Kidney (tissue), 14 donors: ENCODE measurements around the gene CABLES2. TPM values are rescaled to one million over a fixed set of nuclear protein-coding genes. Genes with fewer than 3 reads are reported as not detected.

Source experiments
- DNase-seq, 5 donors: peaks; one replicate each; pipeline ENCODE4 v3.0.0-alpha.2; 2013 to 2020
- FAIRE-seq: peaks from 2 replicates; lab custom pipeline; 2012; peaks lifted over from hg19 to GRCh38; lab: Jason Lieb, UNC
- H3K27ac ChIP-seq, 2 donors: one replicate each; pipeline ENCODE4 v1.7.0; 2013; ENCODE audit warnings: low read depth in 2 of 2, low read length in 2 of 2, inconsistent platforms in 1 of 2
- H3K27me3 ChIP-seq: one replicate; pipeline ENCODE4 v1.7.1; 2013; ENCODE audit warnings: low read length, inconsistent platforms; ENCODE audit not compliant: control insufficient read depth, insufficient read depth
- H3K36me3 ChIP-seq, 3 donors: one replicate each; pipeline versions ENCODE4 v1.7.0 to v1.7.1; 2013; ENCODE audit warnings: low read length in 3 of 3, control low read depth in 1 of 3, inconsistent platforms in 1 of 3; ENCODE audit not compliant: insufficient read depth in 3 of 3, control insufficient read depth in 2 of 3
- H3K4me1 ChIP-seq, 3 donors: one replicate each; pipeline versions ENCODE4 v1.7.0 to v1.7.1; 2013; ENCODE audit warnings: low read length in 3 of 3, inconsistent platforms in 1 of 3, low read depth in 1 of 3; ENCODE audit not compliant: control insufficient read depth in 2 of 3, insufficient read depth in 2 of 3
- H3K4me3 ChIP-seq, 3 donors: one replicate each; pipeline versions ENCODE4 v1.7.0 to v1.8.1; 2013; ENCODE audit warnings: low read length in 3 of 3, control low read depth in 1 of 3, inconsistent platforms in 1 of 3
- H3K9ac ChIP-seq, 3 donors: one replicate each; pipeline versions ENCODE4 v1.7.0 to v1.7.1; 2013; ENCODE audit warnings: low read length in 3 of 3, control low read depth in 1 of 3, inconsistent platforms in 1 of 3
- H3K9me3 ChIP-seq, 3 donors: one replicate each; pipeline versions ENCODE4 v1.7.0 to v1.7.1; 2013; ENCODE audit warnings: low read length in 3 of 3, control low read depth in 1 of 3, inconsistent platforms in 1 of 3; ENCODE audit not compliant: control insufficient read depth in 2 of 3, insufficient read depth in 1 of 3
- intact Hi-C: fragments of 100-400 bp; cut with DNase I; formaldehyde crosslinking; loops from one replicate; pipeline ENCODE4 v1.11.1; 2022
- polyA plus RNA-seq: library from polyadenylated mRNA; stranded (reverse); fragments of 350-450 nt; fragmentation: Illumina TruSeq; extraction: RNeasy Lipid Tissue Mini Kit (QIAGEN cat#74804); gene quantifications from one replicate; pipeline ENCODE4 v1.2.3, GENCODE V29; 2014; ENCODE audit warnings: low read depth, low replicate concordance; ENCODE audit not compliant: insufficient read depth
- total RNA-seq: library from RNA; stranded (reverse); fragmentation: NEBNext Ultra II Directional; extraction: Animal tissue kit (Norgen Biotek cat#: 25700); gene quantifications from one replicate; pipeline ENCODE4 v1.2.1, GENCODE V29; 2021
- TF ChIP-seq, protein P1 (sequence below): IDR thresholded peaks from 3 replicates; pipeline ENCODE4 v1.5.1; 2012; ENCODE audit warnings: mild to moderate bottlenecking, moderate library complexity, borderline replicate concordance; ENCODE audit not compliant: insufficient read depth; ENCODE audit errors: extremely low read depth
- donor health status: control.
- donor health status: control.
- donor health status: control.
- donor health status: control.
- donor health status: control.
- donor health status: DM: yes; HTN: yes; CAD: no.
- donor health status: Normal renal cell carcinoma (clear cell type).

Gene CABLES2
- total and polyA plus RNA-seq, 2 donors from 2014 or later = 2.0 to 4.5 TPM

GRCh38 chr20:62439218-62439617 is 32.1 kb upstream of the CABLES2 start:
- Histone ChIP-seq H3K27me3 (no peaks in the 10 kb centered on the region), H3K36me3 (no peaks in the 10 kb centered on the region), H3K9me3 (no peaks in the 10 kb centered on the region), H3K4me1 (peaks cover 0 to 4% (median 0%) of the 10 kb centered on the region in 3 donors), H3K9ac (no peak overlapping the region), H3K4me3 (no peak overlapping the region), H3K27ac (no peak overlapping the region)
- TF ChIP-seq, protein P1, sequence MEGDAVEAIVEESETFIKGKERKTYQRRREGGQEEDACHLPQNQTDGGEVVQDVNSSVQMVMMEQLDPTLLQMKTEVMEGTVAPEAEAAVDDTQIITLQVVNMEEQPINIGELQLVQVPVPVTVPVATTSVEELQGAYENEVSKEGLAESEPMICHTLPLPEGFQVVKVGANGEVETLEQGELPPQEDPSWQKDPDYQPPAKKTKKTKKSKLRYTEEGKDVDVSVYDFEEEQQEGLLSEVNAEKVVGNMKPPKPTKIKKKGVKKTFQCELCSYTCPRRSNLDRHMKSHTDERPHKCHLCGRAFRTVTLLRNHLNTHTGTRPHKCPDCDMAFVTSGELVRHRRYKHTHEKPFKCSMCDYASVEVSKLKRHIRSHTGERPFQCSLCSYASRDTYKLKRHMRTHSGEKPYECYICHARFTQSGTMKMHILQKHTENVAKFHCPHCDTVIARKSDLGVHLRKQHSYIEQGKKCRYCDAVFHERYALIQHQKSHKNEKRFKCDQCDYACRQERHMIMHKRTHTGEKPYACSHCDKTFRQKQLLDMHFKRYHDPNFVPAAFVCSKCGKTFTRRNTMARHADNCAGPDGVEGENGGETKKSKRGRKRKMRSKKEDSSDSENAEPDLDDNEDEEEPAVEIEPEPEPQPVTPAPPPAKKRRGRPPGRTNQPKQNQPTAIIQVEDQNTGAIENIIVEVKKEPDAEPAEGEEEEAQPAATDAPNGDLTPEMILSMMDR = no peak
- DNase-seq (no peak), FAIRE-seq (no peak)
- intact Hi-C loops = no loop called here

DNA sequence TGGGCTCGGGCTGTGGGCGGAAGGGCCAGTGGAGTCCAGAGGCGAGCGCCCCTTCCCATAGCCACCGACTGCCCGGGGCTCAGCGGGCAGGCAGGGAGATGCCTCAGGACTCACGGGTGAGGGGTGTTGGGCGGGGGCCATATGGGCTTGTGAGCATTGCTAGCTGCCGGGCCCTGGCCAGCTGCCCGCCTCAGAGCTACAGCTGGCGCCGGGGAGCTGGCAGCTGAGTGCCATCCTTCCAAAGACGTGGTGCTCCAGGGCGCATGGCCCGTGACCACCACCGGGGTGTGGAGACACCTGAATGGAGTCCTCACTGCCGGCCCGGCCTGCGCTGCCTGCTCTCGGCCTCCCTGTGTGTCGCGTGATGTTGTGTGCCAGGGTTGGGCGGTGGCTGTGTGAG is 30.8 kb upstream of the CABLES2 start:
- H3K27ac ChIP-seq = no peak overlapping the region
- no peak overlapping the region for H3K4me3 ChIP-seq
- intact Hi-C loops = no loop called here
- H3K9me3 ChIP-seq = no peaks in the 10 kb centered on the region
- no peaks in the 10 kb centered on the region for H3K36me3 ChIP-seq
- no peaks in the 10 kb centered on the region for H3K27me3 ChIP-seq
- peaks cover 0 to 9% (median 3%) of the 10 kb centered on the region in 3 donors for H3K4me1 ChIP-seq
- TF ChIP-seq, protein P1 = no peak
- DNase-seq = no peak
- no peak overlapping the region for H3K9ac ChIP-seq
- FAIRE-seq = no peak

DNA sequence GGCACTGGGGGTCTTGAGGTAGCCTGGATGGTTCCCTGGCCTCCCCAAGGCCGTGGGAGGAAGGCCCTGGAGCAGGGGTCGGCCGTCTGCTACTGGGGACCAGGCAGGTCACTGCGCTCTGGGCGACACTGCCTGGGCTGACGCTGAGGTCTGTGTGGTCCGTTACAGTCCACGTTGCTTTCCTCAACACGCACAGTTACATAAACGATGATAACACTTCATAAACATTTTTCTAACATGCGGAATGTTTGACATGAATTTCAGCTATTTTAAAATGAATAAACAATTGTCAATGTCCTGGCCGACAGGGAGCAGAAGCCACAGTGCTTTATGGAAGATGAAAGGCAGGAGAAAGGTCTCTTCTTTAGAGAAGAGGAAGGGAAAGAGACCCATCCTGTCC is 30.4 kb upstream of the CABLES2 start:
- Histone ChIP-seq H3K9ac (no peak overlapping the region), H3K27ac (no peak overlapping the region), H3K4me3 (no peak overlapping the region), H3K36me3 (no peaks in the 10 kb centered on the region), H3K4me1 (peaks cover 0 to 9% (median 3%) of the 10 kb centered on the region in 3 donors), H3K9me3 (no peaks in the 10 kb centered on the region), H3K27me3 (no peaks in the 10 kb centered on the region)
- no peak for FAIRE-seq
- TF ChIP-seq, protein P1 = no peak
- no peak for DNase-seq
- intact Hi-C loops = no loop called here

- Histone ChIP-seq H3K36me3 (no peaks in the 10 kb centered on the region), H3K4me3 (no peak overlapping the region), H3K9ac (no peak overlapping the region), H3K4me1 (peaks cover 0 to 9% (median 3%) of the 10 kb centered on the region in 3 donors), H3K9me3 (no peaks in the 10 kb centered on the region), H3K27ac (no peak overlapping the region), H3K27me3 (no peaks in the 10 kb centered on the region)
- intact Hi-C loops = no loop called here
- no peak for DNase-seq
- FAIRE-seq = no peak
- TF ChIP-seq, protein P1 = no peak
Measured at GRCh38 chr20:62436692-62437091, 29.6 kb upstream of the CABLES2 start.
